OCI-LY7 (cell line): ENCODE data around the gene RCE1.

ENCODE experiments used
- CTCF ChIP-seq: fragments of 200-600 bp; sonication (generic); conservative IDR thresholded peaks from 2 replicates; pipeline ENCODE4 v1.5.1; 2014; ENCODE audit warnings: mild to moderate bottlenecking, antibody characterized with exemption, low read length, moderate library complexity, mixed read lengths
- EZH2phosphoT487 ChIP-seq: fragments of 200-600 bp; sonication (generic); IDR thresholded peaks from 2 replicates; pipeline ENCODE4 v1.6.1; 2018; ENCODE audit warnings: low read depth, borderline replicate concordance, mild to moderate bottlenecking, mixed run types, antibody characterized with exemption, low read length, moderate library complexity, mixed read lengths

GRCh38 chr11:66868726-66869566 lies 25.7 kb downstream of the RCE1 start:
- TF ChIP-seq CTCF (peak; percentile 83), EZH2phosphoT487 (no peak)
